HG02885 (cell line): ENCODE measurements around the gene KRTAP21-2.
"Not testable (repeated sequence)": the region's sequence is repeated elsewhere in the genome, so short reads cannot be mapped to it uniquely, and the experiment has no call there.

ENCODE experiments used
- ATAC-seq: cut with Tn5 transposase; IDR thresholded peaks from one replicate; pipeline ENCODE4 v1.9.1; 2021; ENCODE audit warnings: mild to moderate bottlenecking; ENCODE audit not compliant: unreplicated experiment, poor library complexity

KRTAP21-2 gene

DNA sequence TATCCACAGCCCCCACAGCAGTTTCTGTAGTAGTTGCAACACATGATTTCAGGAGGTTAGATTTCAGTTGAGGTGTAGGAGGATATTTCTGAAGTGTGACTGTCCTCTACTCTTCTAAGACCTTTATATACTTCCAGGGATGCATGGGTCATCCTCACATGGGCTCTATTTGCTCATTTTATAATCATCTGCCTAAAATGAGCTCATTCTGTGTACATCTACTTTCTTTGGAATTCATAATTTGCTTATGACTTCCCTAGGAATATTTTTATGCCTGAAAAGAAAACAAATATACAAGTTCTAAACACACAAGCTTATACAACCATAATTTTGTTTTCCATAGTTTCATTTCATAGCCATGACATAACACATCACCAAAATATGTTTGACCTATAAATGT lies at the start of gene KRTAP21-2:
Gene KRTAP21-2 (minus strand): TSS at position 101 of the 400 bp plus-strand sequence. CDS start 57 bp downstream, at position 44.
- ATAC-seq: no peak

DNA sequence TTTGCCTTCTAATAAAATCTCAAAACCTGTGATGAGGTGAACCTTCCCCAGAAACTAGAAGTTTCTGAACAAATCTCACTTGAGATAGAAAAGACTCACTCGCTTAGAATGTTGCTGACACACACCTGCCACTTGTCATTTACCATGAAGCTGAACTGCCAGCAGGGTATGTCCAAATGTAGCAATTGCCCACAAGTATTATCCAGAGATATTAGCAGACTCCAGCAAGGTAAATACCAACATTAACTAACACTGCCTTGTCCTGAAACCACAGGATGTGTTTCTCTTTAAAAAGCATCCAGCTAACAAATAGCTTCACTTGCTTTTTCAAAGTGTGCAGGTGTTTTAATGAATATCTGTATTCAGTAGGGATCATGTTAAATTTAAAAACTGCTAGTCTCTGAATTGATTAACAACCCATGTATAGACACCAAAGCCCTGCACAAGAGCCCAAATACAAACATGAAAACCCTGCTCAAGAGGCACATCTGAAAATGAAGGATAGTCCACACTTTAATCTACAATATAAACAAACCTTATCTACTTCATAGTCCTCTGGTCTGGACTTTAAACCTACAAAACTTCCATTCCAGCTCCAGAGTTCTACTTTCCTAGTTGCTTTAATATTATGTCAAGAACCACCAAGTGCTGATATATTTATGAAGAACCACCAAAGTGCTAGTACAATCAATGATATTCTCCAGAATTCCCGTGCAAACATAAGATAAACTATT lies 46.7 kb upstream of the KRTAP21-2 start:
- ATAC-seq: no peak

DNA sequence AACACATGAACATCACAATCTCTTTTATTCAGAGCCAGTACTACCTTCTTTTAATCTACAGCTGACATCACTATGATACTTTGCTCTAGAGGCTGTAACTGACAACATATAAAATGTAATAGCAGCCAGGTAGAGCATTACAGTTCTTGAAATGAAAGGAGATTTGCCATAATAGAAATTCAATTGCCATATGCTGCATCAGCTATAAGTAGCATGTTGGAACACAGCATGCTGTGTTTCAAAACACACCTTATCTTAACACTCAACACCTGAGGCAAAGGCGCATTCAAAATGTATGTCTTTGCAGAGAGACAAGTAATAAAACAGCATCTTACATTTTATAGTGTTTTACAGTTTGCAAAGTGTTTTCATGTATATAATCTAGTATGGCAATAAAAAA lies 32.2 kb upstream of the KRTAP21-2 start:
- no peak for ATAC-seq

DNA sequence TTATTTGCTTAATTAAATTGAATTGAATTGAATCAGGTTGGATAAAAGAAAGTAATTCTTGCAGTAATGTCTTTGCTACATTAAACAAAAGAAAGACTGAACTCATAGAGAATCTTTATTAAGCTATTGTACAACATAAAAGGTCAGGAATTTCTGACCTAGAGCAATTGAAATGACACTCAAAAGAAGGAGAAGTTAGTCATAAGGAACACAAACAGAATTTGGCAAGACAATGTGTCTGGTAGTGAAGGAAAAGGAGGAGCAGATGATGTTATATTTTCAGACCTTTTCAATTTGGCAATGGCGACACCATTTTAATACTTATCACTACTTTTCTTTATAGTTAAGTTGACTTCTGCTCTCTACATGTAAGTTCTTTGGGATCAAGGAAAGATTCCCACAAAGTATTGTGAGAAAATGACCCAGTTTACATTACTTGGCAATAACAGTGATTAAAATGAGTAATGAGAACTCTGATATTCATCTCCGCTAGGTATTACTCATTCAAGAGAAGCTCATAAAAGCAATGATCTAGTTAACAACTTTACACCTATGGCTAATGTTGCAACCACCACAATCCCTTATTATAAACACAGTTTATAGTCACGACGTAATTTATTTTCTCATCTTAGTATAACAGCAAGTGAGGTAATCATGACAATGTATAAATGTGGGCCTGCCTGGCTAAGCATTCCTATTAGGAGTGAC lies 22.8 kb upstream of the KRTAP21-2 start:
- ATAC-seq: no peak

DNA sequence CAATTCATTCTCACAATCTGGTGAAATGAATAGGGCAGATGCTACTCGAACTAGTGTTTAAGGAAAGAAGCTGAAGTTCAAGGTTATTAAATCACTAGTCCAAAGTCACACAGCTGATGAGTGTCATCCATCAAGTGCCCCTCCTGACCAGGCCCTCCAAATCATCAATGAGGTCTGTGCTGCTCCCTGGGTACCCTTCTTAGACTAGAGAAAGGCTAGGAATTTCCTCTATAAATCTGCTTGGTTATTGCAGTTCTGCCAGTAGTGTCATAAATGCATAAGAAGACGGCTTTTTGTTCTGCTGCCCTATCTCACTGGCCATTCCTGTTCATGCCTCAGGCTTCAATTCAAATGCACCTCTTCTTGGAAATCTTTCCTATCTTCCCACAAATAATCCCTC lies 13.7 kb upstream of the KRTAP21-2 start:
- ATAC-seq: no peak

DNA sequence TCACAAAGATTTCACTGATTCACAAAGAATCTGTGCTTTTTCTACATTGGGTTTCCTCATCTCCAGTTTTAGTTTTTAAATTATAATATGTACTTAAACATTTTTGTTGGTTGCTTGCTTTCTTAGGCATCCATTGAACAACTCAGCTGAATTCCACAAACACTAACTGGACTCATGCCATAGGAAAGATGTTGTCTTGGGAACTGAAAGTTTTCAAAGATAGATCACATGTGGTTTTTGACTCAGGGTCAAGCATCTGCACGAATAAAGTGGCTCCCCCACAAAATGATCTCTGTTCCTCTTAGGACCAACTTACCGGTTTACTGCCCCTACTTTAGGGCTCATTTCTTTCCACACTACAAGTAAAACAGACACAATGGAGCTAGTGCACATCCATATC lies 11.2 kb upstream of the KRTAP21-2 start:
- no peak for ATAC-seq

DNA sequence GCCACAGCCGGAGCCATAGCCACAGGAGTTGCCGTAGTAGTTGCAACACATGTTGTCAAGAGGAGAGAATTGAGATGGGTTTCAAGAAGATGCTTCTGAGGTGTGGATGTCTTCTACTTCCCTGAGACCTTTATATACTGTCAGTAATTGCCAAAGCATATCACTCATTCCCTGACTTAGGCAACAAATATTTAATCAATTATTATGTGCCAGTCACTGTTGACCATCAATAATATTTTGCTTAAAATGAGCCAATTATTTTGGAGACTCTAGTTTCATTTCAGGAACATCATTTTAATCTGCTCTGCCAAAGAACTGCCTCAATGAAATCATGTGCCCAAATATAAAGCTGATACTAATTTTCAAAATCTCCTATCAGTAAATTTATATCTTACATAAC lies 8.3 kb upstream of the KRTAP21-2 start, which contains the start of gene KRTAP21-1:
Gene KRTAP21-1 (minus strand): TSS at position 101 of the 400 bp plus-strand sequence. CDS start 50 bp downstream, at position 51.
- ATAC-seq: not testable (repeated sequence)

DNA sequence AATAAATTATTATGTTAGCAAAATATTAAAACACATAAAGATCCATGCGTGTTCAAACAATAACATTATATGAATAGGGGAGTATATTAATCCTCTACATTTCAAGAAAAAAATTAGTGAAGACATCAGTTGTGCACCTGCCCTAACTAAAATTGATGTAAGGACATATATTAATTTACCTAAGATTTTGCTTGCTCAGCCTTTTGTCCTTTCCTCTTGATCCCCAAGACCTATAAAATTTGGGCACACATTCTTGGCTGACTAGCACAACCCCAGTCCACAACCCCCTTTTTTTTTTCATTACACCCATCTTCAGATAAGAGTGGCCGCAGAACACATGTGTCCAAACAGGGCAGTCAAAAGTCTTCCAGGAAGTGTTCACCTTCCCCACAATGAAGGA lies 6.6 kb downstream of the KRTAP21-2 start:
- no peak for ATAC-seq

DNA sequence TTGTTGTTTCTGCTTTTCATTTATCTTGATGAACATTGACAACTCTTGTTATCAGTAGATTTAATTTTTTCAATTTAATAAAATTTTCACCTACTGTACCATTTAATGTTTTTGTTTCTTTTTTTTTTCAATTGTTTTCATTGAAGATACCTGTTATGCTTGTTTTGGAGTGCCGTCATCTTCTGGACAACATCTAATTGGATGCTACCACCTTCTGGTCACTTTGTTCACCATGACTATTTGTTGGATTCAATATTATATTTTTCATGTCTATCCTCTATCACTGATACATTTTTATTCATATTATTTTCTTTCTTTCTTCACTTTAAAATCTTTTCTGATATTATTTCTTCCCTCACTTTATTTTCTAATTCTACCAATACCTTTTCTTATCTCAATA lies 14.0 kb downstream of the KRTAP21-2 start:
- ATAC-seq: no peak

DNA sequence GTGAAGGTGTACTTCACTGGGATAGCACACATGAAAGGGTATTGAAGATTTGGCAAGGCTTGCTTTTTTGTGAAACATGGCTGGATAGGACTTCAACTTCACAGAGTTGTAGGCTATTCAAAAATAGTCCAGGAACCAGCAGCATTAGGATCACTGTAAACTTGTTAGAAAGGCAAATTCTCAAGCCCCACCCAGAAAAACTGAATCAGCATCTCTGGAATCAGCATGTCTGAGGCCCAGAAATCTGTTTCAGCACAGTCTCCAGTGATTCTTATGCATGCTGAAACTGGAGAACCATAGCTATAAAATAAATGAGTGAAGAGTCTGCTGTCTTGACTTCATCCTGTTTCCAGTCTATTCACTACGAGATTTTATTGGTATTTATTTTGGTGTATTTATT lies 20.3 kb downstream of the KRTAP21-2 start:
- no peak for ATAC-seq

DNA sequence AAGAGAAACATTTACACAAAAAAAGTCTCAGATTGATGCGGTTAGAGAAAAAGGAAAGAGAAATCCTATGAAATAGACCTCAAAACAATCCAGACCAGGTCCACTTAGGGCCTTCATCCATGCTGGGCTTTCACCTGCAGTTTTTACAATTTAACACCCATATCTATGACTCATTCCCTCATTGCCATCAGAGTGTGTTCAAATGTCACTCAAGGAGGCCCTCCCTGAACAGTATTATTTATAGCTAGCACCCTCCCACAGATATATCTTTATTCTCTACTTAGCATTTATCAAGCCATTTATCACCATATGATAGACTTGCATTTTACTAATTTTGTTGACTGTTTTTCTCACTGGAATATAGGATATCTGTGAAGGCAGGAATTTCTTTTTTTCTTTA lies 27.7 kb downstream of the KRTAP21-2 start:
- no peak for ATAC-seq

DNA sequence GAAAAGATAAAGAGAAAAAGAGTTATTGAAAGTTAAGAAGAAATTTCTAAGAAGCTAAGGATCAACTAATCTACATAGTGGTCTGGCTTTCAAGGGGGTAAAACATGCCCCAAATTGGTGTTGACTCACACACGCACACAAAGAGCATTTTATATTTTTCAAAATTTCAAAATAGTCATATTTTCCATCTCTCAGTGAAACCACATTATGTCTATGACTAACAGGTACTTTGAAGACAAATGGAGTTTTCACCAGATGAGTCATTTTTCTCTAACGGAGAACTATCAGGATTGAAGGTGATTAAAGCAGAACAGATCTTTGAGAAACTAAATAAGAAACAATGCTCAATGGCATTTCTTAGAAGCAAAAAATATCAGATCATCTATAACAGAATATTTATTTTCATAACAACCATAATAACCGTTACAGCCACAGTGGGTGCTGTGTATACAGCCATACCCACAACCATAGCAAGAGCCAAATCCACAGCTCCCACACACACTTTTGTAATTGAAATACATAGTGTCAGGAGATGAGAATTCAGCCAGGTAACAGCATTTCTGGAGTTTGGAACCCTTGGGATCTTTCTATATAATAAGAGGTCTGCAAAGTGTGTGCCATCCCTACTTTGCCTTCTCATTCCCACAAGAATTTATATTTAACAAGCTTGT lies 28.7 kb downstream of the KRTAP21-2 start, which contains the start of gene KRTAP21-3:
Gene KRTAP21-3 (minus strand): TSS at position 539 of the 671 bp plus-strand sequence. CDS start 18 bp downstream, at position 521.
- ATAC-seq: peak; percentile 80

DNA sequence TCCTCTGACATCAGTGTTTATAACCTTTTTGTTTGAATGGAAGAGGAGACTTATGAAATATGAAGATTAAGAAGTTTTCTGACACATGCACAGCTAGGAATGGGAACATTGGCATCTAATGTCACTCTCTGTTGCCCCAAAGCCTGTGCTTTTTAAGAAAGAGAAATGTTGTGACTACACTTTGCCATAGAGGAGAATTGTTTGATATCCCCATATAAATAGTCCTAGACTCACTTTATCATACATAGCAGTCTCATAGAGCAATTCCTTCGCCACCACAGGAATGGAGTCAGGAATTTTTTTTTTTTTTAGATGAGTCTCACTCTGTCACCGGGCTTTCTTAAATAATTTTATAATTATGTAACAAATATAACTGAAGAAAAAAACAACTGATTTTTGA lies 30.0 kb downstream of the KRTAP21-2 start:
- ATAC-seq: no peak

DNA sequence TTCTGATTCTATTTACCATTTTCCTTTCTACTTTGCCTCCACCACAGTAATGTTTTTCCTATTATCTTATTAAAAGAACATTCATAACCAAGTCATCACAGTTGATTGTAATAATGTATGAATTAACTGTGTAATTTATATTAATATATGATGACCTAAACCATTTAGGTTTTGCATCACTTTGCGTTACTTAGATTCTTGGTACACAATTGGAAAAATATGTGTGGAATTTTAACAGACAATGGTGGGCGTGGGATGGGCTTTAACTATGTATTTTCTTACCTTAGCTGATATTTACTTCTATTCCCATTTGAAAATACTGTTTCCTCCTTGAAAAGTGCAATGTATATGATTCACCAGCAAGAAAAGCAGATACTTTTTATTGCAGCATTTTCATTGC lies 32.1 kb downstream of the KRTAP21-2 start:
- no peak for ATAC-seq

DNA sequence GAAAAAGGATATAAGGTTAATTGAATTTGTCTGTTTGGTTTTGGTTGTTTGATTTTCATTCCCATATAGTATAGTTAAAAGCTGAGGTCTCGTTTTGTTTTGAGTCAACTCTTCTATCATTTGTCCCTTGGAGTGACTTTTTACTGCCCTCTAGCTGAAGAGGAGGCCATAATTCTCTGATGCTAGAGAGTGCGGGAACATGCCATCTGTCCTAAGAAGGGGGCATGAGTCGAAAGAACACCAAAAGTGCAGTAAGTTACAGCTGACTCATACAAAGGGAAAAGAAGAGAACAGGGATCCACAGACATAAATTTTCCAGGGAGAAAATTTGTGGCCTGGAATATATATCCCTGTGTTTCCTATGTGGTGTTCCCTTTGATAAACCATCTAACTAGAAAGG lies 32.6 kb downstream of the KRTAP21-2 start:
- ATAC-seq: no peak

DNA sequence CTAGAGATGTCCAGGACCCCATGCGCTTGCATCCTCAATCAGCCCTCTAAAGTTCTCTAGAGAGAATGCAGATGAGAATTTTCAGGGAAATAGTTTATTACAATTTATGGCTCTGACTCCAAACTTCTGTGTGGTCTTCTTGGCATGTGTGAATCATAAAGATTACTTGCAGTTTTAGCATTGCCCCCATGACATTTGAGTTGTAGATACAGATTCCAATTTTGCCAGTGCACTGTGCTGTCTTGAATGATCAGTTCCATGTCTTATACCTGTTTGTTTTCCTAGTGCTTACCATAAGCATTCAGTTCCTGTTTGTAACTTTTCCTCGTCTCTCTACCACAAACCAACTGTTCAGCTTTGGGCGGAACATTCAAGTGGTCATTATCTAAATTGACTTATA lies 33.3 kb downstream of the KRTAP21-2 start:
- no peak for ATAC-seq

DNA sequence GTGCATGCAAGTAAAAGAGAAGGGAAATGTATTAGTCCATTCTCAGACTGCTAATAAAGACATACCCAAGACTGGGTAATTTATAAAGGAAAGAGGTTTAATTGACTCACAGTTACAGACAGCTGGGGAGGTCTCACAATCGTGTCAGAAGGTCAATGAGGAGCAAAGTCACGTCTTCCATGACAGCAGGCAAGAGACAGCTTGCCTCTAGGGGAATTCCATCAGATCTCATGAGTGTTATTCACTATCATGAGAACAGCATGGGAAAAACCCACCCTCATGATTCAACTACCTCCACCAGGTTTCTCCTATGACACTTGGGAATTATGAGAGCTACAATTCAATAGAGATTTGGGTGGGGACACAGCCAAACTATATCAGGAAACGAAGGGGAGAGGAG lies 36.6 kb downstream of the KRTAP21-2 start:
- no peak for ATAC-seq

DNA sequence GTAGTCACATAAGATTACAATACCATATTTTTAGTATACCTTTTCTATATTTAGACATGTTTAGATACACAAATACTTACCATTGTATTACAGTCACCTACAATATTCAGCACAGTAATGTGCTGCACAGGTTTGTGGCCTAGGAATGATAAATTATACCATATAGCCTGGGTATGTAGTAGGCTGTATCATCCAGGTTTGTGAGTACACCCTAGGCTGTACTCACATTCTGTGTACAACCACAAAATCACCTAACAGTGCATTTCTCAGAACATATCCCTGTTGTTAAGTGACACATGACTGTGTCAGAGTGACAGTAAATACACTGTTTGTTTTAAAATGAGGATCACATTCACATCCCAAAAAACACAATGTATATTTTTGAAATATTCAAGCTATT lies 39.6 kb downstream of the KRTAP21-2 start:
- ATAC-seq: no peak
